Raji (cell line): Measurements from ENCODE around the gene ASS1.

Experiments
- POLR2A ChIP-seq: IDR thresholded peaks from 2 replicates; pipeline ENCODE4 v1.6.1; 2011; ENCODE audit warnings: low read depth, low read length, control low read depth; ENCODE audit not compliant: insufficient read depth

ASS1 gene

GRCh38 chr9:130444565-130445221, at the start of gene ASS1:
Gene ASS1, plus strand, starts transcription at chr9:130444961. Its CDS starts 7,268 bp downstream, at chr9:130452229.
- TF ChIP-seq POLR2A: no peak

- no peak for TF ChIP-seq POLR2A
These were observed 48.8 kb upstream of the ASS1 start for GRCh38 chr9:130395810-130396435.

GRCh38 chr9:130396581-130396980, 48.2 kb upstream of the ASS1 start:
- TF ChIP-seq POLR2A: no peak

- no peak for TF ChIP-seq POLR2A
These were observed 46.1 kb upstream of the ASS1 start for GRCh38 chr9:130398487-130399240.

GRCh38 chr9:130399768-130400167, 45.0 kb upstream of the ASS1 start:
- TF ChIP-seq POLR2A: no peak

GRCh38 chr9:130400870-130401269, 43.9 kb upstream of the ASS1 start:
- no peak for TF ChIP-seq POLR2A

GRCh38 chr9:130402243-130402642, 42.5 kb upstream of the ASS1 start:
- TF ChIP-seq POLR2A: no peak

GRCh38 chr9:130402645-130403440, 41.9 kb upstream of the ASS1 start:
- TF ChIP-seq POLR2A: no peak

GRCh38 chr9:130405657-130406257, 39.0 kb upstream of the ASS1 start:
- no peak for TF ChIP-seq POLR2A

GRCh38 chr9:130406278-130406895, 38.4 kb upstream of the ASS1 start:
- TF ChIP-seq POLR2A: no peak

- no peak for TF ChIP-seq POLR2A
These were observed 36.7 kb upstream of the ASS1 start for GRCh38 chr9:130407916-130408663.

GRCh38 chr9:130408669-130409068, 36.1 kb upstream of the ASS1 start:
- no peak for TF ChIP-seq POLR2A

- TF ChIP-seq POLR2A: no peak
These were observed 35.5 kb upstream of the ASS1 start for GRCh38 chr9:130409246-130409645.

GRCh38 chr9:130410443-130410842, 34.3 kb upstream of the ASS1 start:
- no peak for TF ChIP-seq POLR2A
